Thyroid gland (tissue), 4 donors: ENCODE results near the gene ASAP2. TPM values are rescaled to one million over a fixed set of nuclear protein-coding genes. Genes with fewer than 3 reads are reported as not detected.

Experiments used
- DNase-seq, 2 donors: peaks; one replicate each; pipeline ENCODE4 v3.0.0-alpha.2; 2019
- H3K27ac ChIP-seq, 3 donors: fragments of 200-600 bp; sonication (generic); 1 replicate in 2 of 3; 2 replicates in 1 of 3; pipeline ENCODE4 v1.5.1; 2016 to 2019; ENCODE audit warnings: mild to moderate bottlenecking in 1 of 3, moderate library complexity in 1 of 3
- H3K27me3 ChIP-seq: fragments of 200-600 bp; sonication (generic); one replicate; pipeline ENCODE4 v1.5.1; 2019
- H3K36me3 ChIP-seq, 2 donors: fragments of 200-600 bp; sonication (generic); one replicate each; pipeline ENCODE4 v1.5.1; 2016 to 2019
- H3K4me1 ChIP-seq, 2 donors: fragments of 200-600 bp; sonication (generic); one replicate each; pipeline ENCODE4 v1.5.1; 2017 to 2019
- H3K4me3 ChIP-seq, 3 donors: fragments of 200-600 bp; sonication (generic); replicated peaks in 1 of 3; 1 replicate in 2 of 3; 2 replicates in 1 of 3; pipeline ENCODE4 v1.5.1; 2016; ENCODE audit warnings: mild to moderate bottlenecking in 1 of 3
- H3K9me3 ChIP-seq: fragments of 200-600 bp; sonication (generic); one replicate; pipeline ENCODE4 v1.5.1; 2017
- POLR2A ChIP-seq, 2 donors: fragments of 450-650 bp; IDR thresholded peaks; one replicate each; pipeline ENCODE4 v1.6.1; 2017; ENCODE audit warnings: antibody characterized with exemption in 2 of 2, mild to moderate bottlenecking in 2 of 2, moderate library complexity in 1 of 2
- WGBS, 2 donors: methylation state at CpG; one replicate each; pipeline ENCODE4 v1.1.5; 2017; 5-methylcytosine and 5-hydroxymethylcytosine counted together
- intact Hi-C: fragments of 100-400 bp; cut with DNase I; formaldehyde crosslinking; loops from one replicate; pipeline ENCODE4 v1.15.1; 2023
- total RNA-seq, 4 donors: library from RNA; depleted of rRNA; stranded (reverse); fragments of >200 nt; gene quantifications; one replicate each; pipeline ENCODE4 v1.2.3, GENCODE V29; 2016
- TF ChIP-seq, protein P1 (sequence below), 6 experiments: fragments of 200-600 bp in 3 of 6; fragments of 450-650 bp in 3 of 6; sonication (generic) in 3 of 6; IDR thresholded peaks; one replicate each; pipeline ENCODE4 v1.5.1; 2016 to 2019; ENCODE audit warnings: antibody characterized with exemption in 6 of 6, mild to moderate bottlenecking in 2 of 6, inconsistent platforms in 1 of 6, moderate library complexity in 1 of 6

Gene ASAP2
- total RNA-seq, 4 donors from 2014 or later = 40.3 to 55.3 (median 47.3) TPM

DNA sequence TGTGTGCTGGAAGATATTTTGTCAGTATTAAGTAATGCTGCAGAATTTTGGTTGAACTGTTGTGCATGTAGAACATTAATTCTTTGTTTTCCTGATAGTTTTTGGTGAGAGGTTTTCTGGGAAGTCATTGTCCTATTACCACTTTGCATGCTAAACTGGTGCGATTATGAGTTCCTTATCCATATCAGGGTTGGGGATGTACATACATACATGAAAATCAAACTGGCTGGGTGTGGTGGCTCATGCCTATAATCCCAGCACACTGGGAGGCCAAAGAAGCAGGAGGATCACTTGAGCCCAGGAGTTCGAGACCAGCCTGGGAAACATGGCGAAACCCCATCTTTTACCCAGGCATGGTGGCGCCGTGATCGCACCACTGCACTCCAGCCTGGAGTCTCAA lies 34.6 kb downstream of the ASAP2 start:
- intact Hi-C loops = no loop called here
- no peaks in the 10 kb centered on the region for H3K9me3 ChIP-seq
- H3K36me3 ChIP-seq = no peaks in the 10 kb centered on the region
- H3K27me3 ChIP-seq = no peaks in the 10 kb centered on the region
- no peak for DNase-seq
- no peak overlapping the region for H3K4me3 ChIP-seq
- TF ChIP-seq, protein P1, sequence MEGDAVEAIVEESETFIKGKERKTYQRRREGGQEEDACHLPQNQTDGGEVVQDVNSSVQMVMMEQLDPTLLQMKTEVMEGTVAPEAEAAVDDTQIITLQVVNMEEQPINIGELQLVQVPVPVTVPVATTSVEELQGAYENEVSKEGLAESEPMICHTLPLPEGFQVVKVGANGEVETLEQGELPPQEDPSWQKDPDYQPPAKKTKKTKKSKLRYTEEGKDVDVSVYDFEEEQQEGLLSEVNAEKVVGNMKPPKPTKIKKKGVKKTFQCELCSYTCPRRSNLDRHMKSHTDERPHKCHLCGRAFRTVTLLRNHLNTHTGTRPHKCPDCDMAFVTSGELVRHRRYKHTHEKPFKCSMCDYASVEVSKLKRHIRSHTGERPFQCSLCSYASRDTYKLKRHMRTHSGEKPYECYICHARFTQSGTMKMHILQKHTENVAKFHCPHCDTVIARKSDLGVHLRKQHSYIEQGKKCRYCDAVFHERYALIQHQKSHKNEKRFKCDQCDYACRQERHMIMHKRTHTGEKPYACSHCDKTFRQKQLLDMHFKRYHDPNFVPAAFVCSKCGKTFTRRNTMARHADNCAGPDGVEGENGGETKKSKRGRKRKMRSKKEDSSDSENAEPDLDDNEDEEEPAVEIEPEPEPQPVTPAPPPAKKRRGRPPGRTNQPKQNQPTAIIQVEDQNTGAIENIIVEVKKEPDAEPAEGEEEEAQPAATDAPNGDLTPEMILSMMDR (IDR thresholded peaks at IDR 0.05) = no peak
- no peak for TF ChIP-seq POLR2A (IDR thresholded peaks at IDR 0.05)
- 92% methylated on average over 6 of the region's 6 CpGs for WGBS, 2 donors
- peaks cover 49 to 81% of the 10 kb centered on the region in 2 donors for H3K4me1 ChIP-seq
- H3K27ac ChIP-seq = no peak overlapping the region

DNA sequence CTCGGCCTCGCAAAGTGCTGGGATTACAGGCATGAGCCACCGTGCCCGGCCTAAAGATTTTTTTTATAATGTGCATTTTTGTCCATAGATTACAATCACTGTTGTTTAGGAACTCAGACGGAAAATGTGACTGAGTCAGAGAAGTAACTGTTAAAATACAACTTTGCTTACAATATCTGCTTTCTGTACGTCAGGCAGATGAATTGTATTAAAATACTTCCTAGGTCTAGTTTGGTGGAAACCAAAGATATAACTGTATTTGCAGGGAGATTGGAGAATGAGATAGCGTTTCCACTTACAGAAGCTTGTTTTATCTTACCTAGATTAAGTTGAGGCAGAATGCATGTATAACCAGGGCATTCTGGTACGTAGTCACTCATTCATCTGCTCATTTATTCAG lies 36.7 kb downstream of the ASAP2 start:
- TF ChIP-seq, protein P1 (IDR thresholded peaks at IDR 0.05) = no peak
- TF ChIP-seq POLR2A (IDR thresholded peaks at IDR 0.05) = no peak
- Histone ChIP-seq H3K4me1 (peaks cover 39 to 81% of the 10 kb centered on the region in 2 donors), H3K4me3 (no peak overlapping the region), H3K27me3 (no peaks in the 10 kb centered on the region), H3K9me3 (no peaks in the 10 kb centered on the region), H3K27ac (no peak overlapping the region), H3K36me3 (no peaks in the 10 kb centered on the region)
- intact Hi-C loops = no loop called here
- WGBS, 2 donors = 94 to 98% methylated on average over 8 of the region's 8 CpGs
- DNase-seq = no peak

DNA sequence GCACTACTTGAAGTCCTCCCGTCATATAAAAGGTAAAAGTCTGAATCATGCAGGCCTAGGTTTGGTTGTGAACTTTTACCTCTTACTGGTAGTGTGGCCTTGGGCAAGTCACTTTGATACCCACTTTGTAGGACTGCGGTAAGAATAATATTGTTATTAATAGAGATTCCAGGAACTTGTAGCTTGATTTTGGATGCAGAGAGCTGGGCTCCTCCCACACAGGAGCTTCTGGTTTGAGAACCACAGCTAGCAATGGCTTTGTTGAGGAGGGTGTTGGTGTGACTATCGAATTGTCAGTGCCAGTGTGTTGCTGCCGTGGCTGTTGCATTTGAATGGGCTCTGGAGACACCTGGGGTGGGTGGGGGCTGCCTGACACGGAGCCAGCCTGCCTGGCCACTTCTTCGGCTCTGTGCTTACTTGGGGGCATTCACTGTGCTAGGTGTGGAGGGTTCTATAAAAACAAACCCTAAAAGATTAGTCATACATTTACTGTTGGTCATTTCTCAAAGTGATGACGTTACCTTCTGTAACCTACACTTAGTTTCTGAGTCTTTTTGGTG lies 38.5 kb downstream of the ASAP2 start:
- peaks cover 36 to 80% of the 10 kb centered on the region in 2 donors for H3K4me1 ChIP-seq
- intact Hi-C loops = no loop called here
- no peak overlapping the region for H3K27ac ChIP-seq
- no peaks in the 10 kb centered on the region for H3K36me3 ChIP-seq
- no peak for DNase-seq
- H3K9me3 ChIP-seq = no peaks in the 10 kb centered on the region
- H3K4me3 ChIP-seq = no peak overlapping the region
- TF ChIP-seq, protein P1 (IDR thresholded peaks at IDR 0.05) = no peak
- no peak for TF ChIP-seq POLR2A (IDR thresholded peaks at IDR 0.05)
- WGBS, 2 donors = 40 to 47% methylated on average over 7 of the region's 7 CpGs
- H3K27me3 ChIP-seq = no peaks in the 10 kb centered on the region

DNA sequence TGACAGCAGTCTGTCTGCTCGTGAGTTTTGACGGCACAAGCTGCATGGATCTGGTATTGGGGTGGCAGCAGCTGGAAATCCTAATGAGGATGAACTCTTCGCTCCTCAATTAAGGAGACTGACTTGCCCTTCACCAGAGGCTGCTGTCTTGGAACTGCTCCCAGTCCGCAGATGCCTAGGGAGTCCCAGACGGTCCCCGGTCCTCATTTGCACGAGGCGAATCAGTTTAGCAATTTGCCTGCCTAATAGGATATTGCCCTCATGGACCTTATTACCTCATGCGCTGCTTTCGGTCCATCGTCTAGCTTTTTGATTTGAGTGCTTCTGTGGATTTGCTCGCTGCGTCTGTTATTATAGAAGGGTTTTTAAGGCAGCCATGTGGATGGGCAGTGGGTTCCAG lies 40.6 kb downstream of the ASAP2 start:
- DNase-seq = no peak
- no peaks in the 10 kb centered on the region for H3K9me3 ChIP-seq
- no peaks in the 10 kb centered on the region for H3K27me3 ChIP-seq
- no peak for TF ChIP-seq POLR2A (IDR thresholded peaks at IDR 0.05)
- TF ChIP-seq, protein P1 (IDR thresholded peaks at IDR 0.05) = no peak
- intact Hi-C loops = no loop called here
- 83 to 84% methylated on average over 13 of the region's 13 CpGs for WGBS, 2 donors
- no peaks in the 10 kb centered on the region for H3K36me3 ChIP-seq
- H3K4me1 ChIP-seq = peaks cover 39 to 86% of the 10 kb centered on the region in 2 donors
- H3K4me3 ChIP-seq = no peak overlapping the region
- peak overlapping the region in 2 of 3 donors; percentile 3 to 27 for H3K27ac ChIP-seq

DNA sequence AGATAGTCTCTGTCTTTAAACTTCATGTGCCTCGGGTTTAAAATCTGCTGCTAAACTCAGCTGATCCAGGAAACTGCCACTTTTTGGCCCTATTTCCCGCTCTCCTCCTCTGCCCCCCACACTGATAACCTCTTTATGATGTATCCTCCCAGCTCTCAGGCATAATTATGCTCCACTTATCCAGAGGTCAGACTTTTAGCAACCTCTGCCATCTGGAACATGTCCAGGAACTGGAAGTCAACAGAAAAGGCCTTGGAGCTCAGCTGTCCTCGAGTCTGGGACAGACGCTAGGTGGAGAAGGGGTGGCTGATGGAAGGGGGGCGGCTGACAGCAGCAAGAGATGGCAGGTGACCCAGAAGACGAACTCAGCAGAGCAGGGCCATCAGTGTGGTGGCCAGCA lies 41.2 kb downstream of the ASAP2 start:
- TF ChIP-seq, protein P1 (IDR thresholded peaks at IDR 0.05) = no peak
- no peak for TF ChIP-seq POLR2A (IDR thresholded peaks at IDR 0.05)
- DNase-seq = peak; percentile 63 to 66
- 36 to 38% methylated on average over 6 of the region's 6 CpGs for WGBS, 2 donors
- intact Hi-C loops = no loop called here
- H3K4me1 ChIP-seq = peaks cover 40 to 82% of the 10 kb centered on the region in 2 donors
- no peaks in the 10 kb centered on the region for H3K9me3 ChIP-seq
- H3K4me3 ChIP-seq = no peak overlapping the region
- no peaks in the 10 kb centered on the region for H3K27me3 ChIP-seq
- peak overlapping the region; percentile 3 to 27 (median 6) for H3K27ac ChIP-seq
- H3K36me3 ChIP-seq = no peaks in the 10 kb centered on the region
